Measurements from ENCODE around the gene IL4R.
"Not testable (repeated sequence)": the region's sequence is repeated elsewhere in the genome, so short reads cannot be mapped to it uniquely, and the experiment has no call there.

Gene IL4R

GRCh38 chr16:27288313-27288712, 25.5 kb upstream of the IL4R start:
- DNase-seq (ENCODE audit: low spot score), result not testable (repeated sequence)

GRCh38 chr16:27289669-27290068, 24.1 kb upstream of the IL4R start:
- no peak for DNase-seq (ENCODE audit: low spot score)

GRCh38 chr16:27290562-27290961, 23.2 kb upstream of the IL4R start:
- DNase-seq (ENCODE audit: low spot score), result no peak

GRCh38 chr16:27291106-27291505, 22.7 kb upstream of the IL4R start:
- DNase-seq (ENCODE audit: low spot score), result no peak

GRCh38 chr16:27291722-27292240, 22.0 kb upstream of the IL4R start:
- no peak for DNase-seq (ENCODE audit: low spot score)

GRCh38 chr16:27293343-27293742, 20.4 kb upstream of the IL4R start:
- no peak for DNase-seq (ENCODE audit: low spot score)

GRCh38 chr16:27298132-27298531, 15.6 kb upstream of the IL4R start:
- DNase-seq (ENCODE audit: low spot score), result no peak

- DNase-seq (ENCODE audit: low spot score), result no peak
These were observed 12.4 kb upstream of the IL4R start for GRCh38 chr16:27301236-27301861.

GRCh38 chr16:27302126-27302525, 11.6 kb upstream of the IL4R start:
- no peak for DNase-seq (ENCODE audit: low spot score)

- DNase-seq (ENCODE audit: low spot score), result no peak
These were observed 10.3 kb upstream of the IL4R start for GRCh38 chr16:27303256-27304100.

GRCh38 chr16:27304102-27304501, 9.7 kb upstream of the IL4R start:
- DNase-seq (ENCODE audit: low spot score), result no peak

- no peak for DNase-seq (ENCODE audit: low spot score)
These were observed 8.7 kb upstream of the IL4R start for GRCh38 chr16:27304881-27305745.

- DNase-seq (ENCODE audit: low spot score), result no peak
These were observed 7.8 kb upstream of the IL4R start for GRCh38 chr16:27305839-27306442.

- no peak for DNase-seq (ENCODE audit: low spot score)
These were observed 5.0 kb upstream of the IL4R start for GRCh38 chr16:27308792-27309191.

- DNase-seq (ENCODE audit: low spot score), result no peak
These were observed 3.0 kb upstream of the IL4R start for GRCh38 chr16:27310576-27311447.

GRCh38 chr16:27311448-27311830, 2.3 kb upstream of the IL4R start:
- DNase-seq (ENCODE audit: low spot score), result no peak

GRCh38 chr16:27311897-27312303, 1.9 kb upstream of the IL4R start:
- no peak for DNase-seq (ENCODE audit: low spot score)

GRCh38 chr16:27312580-27313421, 973 bp upstream of the IL4R start:
- DNase-seq (ENCODE audit: low spot score), result no peak

GRCh38 chr16:27314161-27314723, 468 bp downstream of the IL4R start:
- DNase-seq (ENCODE audit: low spot score), result peak; percentile 79

GRCh38 chr16:27314986-27315332, 1.2 kb downstream of the IL4R start:
- DNase-seq (ENCODE audit: low spot score), result no peak

Data from AG08395 (cell line).